Measurements from ENCODE around the gene ETHE1. TPM values are rescaled to one million over a fixed set of nuclear protein-coding genes. Genes with fewer than 3 reads are reported as not detected.
A peak's percentile ranks its signal among the peaks of the same experiment; 100 is the strongest.

Gene ETHE1
- total RNA-seq, 2 experiments from 2014 or later, result 1.7 to 6.4 TPM

DNA sequence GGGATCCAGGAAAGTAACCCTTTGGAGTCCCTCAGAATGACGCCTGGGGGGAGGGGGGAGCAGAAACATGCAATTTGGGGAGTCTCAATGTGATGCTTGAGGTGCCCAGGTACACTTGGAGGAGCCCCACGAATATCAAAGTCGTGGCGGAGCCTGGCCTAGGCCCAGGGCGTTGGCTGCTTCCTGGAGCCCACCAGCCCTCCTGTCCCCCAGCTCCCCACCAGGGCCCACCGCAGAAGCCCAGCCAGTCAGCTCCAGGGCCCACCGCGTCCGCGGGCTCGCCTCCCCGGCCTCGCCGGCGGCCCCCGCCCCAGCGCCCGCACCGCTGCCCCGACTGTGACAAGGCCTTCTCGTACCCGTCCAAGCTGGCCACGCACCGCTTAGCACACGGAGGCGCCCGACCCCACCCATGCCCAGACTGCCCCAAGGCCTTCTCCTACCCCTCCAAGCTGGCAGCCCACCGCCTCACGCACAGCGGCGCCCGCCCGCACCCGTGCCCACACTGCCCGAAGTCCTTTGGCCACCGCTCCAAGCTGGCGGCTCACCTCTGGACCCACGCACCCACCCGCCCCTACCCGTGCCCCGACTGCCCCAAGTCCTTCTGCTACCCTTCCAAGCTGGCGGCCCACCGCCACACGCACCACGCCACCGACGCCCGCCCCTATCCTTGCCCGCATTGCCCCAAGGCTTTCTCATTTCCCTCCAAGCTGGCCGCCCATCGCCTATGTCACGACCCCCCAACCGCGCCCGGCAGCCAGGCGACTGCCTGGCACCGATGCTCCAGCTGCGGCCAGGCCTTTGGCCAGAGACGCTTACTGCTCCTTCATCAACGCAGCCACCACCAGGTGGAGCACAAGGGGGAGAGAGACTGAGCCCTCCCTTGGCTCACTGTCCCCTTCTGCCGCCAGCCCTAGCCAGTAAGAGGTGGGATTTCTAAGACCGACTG, 8.1 kb upstream of the ETHE1 start:
- H3K4me1 ChIP-seq (ENCODE audit: insufficient read depth, low read length, poor library complexity, severe bottlenecking), result peaks cover 20% of the 10 kb centered on the region
- no peaks in the 10 kb centered on the region for H3K9me2 ChIP-seq (ENCODE audit: insufficient read depth, low read length)
- H3K27ac ChIP-seq (ENCODE audit: low read depth, low read length, poor library complexity, severe bottlenecking), result no peak overlapping the region
- peaks cover 29% of the 10 kb centered on the region for H3K36me3 ChIP-seq (ENCODE audit: insufficient read depth, low read length)
- H4K20me1 ChIP-seq (ENCODE audit: insufficient read depth, low read length), result no peaks in the 10 kb centered on the region
- CTCF ChIA-PET (ENCODE audit: unreplicated experiment), result interaction anchor here (0.6 to 1.4 kb wide), 2 partner anchors 26 to 60 kb away, joined by 3 to 5 read pairs; no protein-coding TSS in a partner anchor
- no peak overlapping the region for H3K4me2 ChIP-seq (ENCODE audit: low read length)
- H3K4me3 ChIP-seq (ENCODE audit: low read depth, low read length, poor library complexity, severe bottlenecking), result no peak overlapping the region
- POLR2A ChIA-PET, result interaction anchor here (0.5 kb wide), 1 partner anchor 1349 kb away, joined by 5 read pairs; no protein-coding TSS in a partner anchor
- intact Hi-C loops (cut with micrococcal nuclease; ENCODE audit: unreplicated experiment), result loop anchor here (10.0 kb wide), 1 partner anchor 60 kb away; the partner anchor contains the start of genes IRGQ and ZNF576
- TF ChIP-seq, protein P1, sequence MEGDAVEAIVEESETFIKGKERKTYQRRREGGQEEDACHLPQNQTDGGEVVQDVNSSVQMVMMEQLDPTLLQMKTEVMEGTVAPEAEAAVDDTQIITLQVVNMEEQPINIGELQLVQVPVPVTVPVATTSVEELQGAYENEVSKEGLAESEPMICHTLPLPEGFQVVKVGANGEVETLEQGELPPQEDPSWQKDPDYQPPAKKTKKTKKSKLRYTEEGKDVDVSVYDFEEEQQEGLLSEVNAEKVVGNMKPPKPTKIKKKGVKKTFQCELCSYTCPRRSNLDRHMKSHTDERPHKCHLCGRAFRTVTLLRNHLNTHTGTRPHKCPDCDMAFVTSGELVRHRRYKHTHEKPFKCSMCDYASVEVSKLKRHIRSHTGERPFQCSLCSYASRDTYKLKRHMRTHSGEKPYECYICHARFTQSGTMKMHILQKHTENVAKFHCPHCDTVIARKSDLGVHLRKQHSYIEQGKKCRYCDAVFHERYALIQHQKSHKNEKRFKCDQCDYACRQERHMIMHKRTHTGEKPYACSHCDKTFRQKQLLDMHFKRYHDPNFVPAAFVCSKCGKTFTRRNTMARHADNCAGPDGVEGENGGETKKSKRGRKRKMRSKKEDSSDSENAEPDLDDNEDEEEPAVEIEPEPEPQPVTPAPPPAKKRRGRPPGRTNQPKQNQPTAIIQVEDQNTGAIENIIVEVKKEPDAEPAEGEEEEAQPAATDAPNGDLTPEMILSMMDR (conservative IDR thresholded peaks at IDR 0.05; ENCODE audit: low read length), result peak; percentile 58
- TF ChIP-seq EZH2phosphoT487 (IDR thresholded peaks at IDR 0.05; ENCODE audit: borderline replicate concordance, low read depth, low read length), result no peak
- H3K9me3 ChIP-seq (ENCODE audit: low read length), result no peaks in the 10 kb centered on the region
- no TSS peak for BruUV-seq (replicated peaks)
- no peak overlapping the region for H2AFZ ChIP-seq (ENCODE audit: low read length)
- H3K79me2 ChIP-seq (ENCODE audit: insufficient read depth, low read depth, low read length), result no peaks in the 10 kb centered on the region
- DNase-seq (ENCODE audit: low spot score), result peak; percentile 31

DNA sequence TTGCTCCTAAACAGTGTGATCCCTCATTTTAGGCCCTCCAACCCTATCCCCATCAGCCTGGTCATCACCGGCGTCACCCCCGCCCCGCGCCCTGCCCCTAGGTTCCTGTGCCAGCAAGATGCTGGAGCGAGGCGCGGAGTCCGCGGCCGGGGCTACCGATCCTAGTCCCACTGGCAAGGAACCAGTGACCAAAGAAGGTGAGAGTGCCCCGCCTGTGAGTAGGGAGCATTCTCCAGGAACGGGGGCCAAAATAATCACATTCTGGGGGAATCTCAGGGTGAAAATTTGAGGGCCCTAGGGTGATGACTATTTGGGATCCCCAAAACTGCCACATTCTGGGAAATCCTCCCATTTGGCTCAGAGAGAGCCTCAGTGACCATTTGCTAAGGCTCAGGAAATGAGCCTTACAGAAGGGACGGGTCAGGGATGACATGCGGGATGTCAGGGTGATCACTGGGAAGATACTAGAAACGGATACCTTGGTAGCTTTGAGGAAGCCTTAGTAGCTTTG, 7.4 kb upstream of the ETHE1 start:
- ChIA-PET POLR2A (no interaction called here), CTCF (ENCODE audit: unreplicated experiment) (interaction anchor here (0.6 to 1.4 kb wide), 2 partner anchors 12 to 60 kb away, joined by 3 to 5 read pairs; no protein-coding TSS in a partner anchor)
- Histone ChIP-seq H3K79me2 (ENCODE audit: insufficient read depth, low read depth, low read length) (no peaks in the 10 kb centered on the region), H3K9me3 (ENCODE audit: low read length) (no peaks in the 10 kb centered on the region), H3K4me3 (ENCODE audit: low read depth, low read length, poor library complexity, severe bottlenecking) (no peak overlapping the region), H2AFZ (ENCODE audit: low read length) (no peak overlapping the region; the same call in 1 of the 2 replicates), H3K36me3 (ENCODE audit: insufficient read depth, low read length) (peaks cover 21% of the 10 kb centered on the region), H4K20me1 (ENCODE audit: insufficient read depth, low read length) (no peaks in the 10 kb centered on the region), H3K4me2 (ENCODE audit: low read length) (no peak overlapping the region), H3K4me1 (ENCODE audit: insufficient read depth, low read length, poor library complexity, severe bottlenecking) (peaks cover 20% of the 10 kb centered on the region), H3K9me2 (ENCODE audit: insufficient read depth, low read length) (no peaks in the 10 kb centered on the region), H3K27ac (ENCODE audit: low read depth, low read length, poor library complexity, severe bottlenecking) (no peak overlapping the region)
- TF ChIP-seq, protein P1 (conservative IDR thresholded peaks at IDR 0.05; ENCODE audit: low read length), result no peak
- no peak for TF ChIP-seq EZH2phosphoT487 (IDR thresholded peaks at IDR 0.05; ENCODE audit: borderline replicate concordance, low read depth, low read length)
- BruUV-seq (replicated peaks), result no TSS peak
- intact Hi-C loops (cut with micrococcal nuclease; ENCODE audit: unreplicated experiment), result loop anchor here (10.0 kb wide), 1 partner anchor 60 kb away; the partner anchor contains the start of genes IRGQ and ZNF576
- DNase-seq (ENCODE audit: low spot score), result no peak

Measured in OCI-LY7 (cell line).